ENCODE data around the gene AQP5.
A peak's percentile ranks its signal among the peaks of the same experiment; 100 is the strongest.
"Not testable (repeated sequence)": the region's sequence is repeated elsewhere in the genome, so short reads cannot be mapped to it uniquely, and the experiment has no call there.

The AQP5 gene

GRCh38 chr12:49987625-49988303 lies 26.1 kb downstream of the AQP5 start:
- no peak overlapping the region for H3K27ac ChIP-seq
- TF ChIP-seq ZFX (IDR thresholded peaks at IDR 0.05; ENCODE audit: borderline replicate concordance), result no peak
- TF ChIP-seq, protein P1, sequence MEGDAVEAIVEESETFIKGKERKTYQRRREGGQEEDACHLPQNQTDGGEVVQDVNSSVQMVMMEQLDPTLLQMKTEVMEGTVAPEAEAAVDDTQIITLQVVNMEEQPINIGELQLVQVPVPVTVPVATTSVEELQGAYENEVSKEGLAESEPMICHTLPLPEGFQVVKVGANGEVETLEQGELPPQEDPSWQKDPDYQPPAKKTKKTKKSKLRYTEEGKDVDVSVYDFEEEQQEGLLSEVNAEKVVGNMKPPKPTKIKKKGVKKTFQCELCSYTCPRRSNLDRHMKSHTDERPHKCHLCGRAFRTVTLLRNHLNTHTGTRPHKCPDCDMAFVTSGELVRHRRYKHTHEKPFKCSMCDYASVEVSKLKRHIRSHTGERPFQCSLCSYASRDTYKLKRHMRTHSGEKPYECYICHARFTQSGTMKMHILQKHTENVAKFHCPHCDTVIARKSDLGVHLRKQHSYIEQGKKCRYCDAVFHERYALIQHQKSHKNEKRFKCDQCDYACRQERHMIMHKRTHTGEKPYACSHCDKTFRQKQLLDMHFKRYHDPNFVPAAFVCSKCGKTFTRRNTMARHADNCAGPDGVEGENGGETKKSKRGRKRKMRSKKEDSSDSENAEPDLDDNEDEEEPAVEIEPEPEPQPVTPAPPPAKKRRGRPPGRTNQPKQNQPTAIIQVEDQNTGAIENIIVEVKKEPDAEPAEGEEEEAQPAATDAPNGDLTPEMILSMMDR (IDR thresholded peaks at IDR 0.05), result no peak

- not testable (repeated sequence) for H3K27ac ChIP-seq
These were observed 27.7 kb downstream of the AQP5 start for GRCh38 chr12:49989400-49989799.

DNA sequence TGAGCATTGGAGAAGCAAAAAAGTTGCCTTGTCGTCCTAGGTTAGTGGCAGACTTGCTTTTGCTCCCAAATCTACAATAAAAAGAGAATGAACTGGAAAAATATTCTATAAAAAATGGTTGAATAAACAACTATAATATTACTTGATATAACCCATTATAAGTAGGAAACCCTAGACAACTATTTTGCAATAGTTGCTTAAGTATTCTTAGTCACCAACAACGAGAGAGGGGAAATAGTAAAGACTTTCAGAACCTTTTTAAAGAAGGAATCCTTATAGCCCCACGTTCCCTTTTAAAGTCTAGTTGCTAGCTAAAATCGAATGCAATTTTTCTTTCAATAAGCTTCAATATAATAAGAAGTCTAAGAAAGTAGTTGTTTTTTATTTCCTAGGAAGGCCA lies 28.6 kb downstream of the AQP5 start:
- no peak overlapping the region for H3K27ac ChIP-seq
- TF ChIP-seq, protein P1 (IDR thresholded peaks at IDR 0.05), result no peak
- no peak for TF ChIP-seq ZFX (IDR thresholded peaks at IDR 0.05; ENCODE audit: borderline replicate concordance)

DNA sequence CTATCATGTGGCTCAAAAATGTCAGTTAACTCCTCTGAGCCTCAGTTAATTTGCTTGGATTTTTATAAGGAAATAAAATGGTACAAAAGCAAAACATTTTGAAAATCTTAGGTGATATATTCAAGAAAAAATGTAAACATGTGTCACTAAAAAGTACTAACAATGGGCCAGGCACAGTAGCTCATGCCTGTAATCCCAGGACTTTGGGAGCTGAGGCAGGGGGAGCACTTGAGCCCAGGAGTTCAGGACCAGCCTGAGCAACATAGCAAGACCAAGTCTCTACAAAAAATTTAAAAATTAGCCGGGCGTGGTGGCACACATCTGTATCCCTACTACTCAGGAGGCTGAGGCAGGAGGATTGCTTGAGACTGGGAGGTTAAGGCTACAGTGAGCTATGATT lies 36.8 kb downstream of the AQP5 start:
- TF ChIP-seq ZFX (IDR thresholded peaks at IDR 0.05; ENCODE audit: borderline replicate concordance), result no peak
- TF ChIP-seq, protein P1 (IDR thresholded peaks at IDR 0.05), result no peak; the same call in 1 of the 2 replicates
- H3K27ac ChIP-seq, result no peak overlapping the region

DNA sequence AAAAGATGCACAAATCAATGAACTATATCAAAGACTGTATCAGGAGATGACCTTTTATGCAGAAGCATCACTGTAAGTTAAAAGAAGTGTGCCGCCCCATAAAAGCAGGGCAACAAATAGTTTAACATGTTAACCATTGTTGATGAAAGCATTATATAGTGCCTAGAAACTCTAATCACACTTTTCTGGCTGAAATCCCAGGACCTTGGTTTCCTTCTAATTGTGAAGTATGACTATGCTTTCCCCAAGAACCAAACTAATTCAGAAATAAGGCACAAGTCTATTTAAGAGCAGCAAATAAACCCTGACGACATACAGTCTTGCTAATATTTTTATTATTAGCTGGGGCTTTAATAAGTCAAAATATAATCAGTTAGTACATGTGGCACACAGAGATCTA lies 41.9 kb downstream of the AQP5 start:
- TF ChIP-seq, protein P1 (IDR thresholded peaks at IDR 0.05), result no peak
- no peak for TF ChIP-seq ZFX (IDR thresholded peaks at IDR 0.05; ENCODE audit: borderline replicate concordance)
- no peak overlapping the region for H3K27ac ChIP-seq

DNA sequence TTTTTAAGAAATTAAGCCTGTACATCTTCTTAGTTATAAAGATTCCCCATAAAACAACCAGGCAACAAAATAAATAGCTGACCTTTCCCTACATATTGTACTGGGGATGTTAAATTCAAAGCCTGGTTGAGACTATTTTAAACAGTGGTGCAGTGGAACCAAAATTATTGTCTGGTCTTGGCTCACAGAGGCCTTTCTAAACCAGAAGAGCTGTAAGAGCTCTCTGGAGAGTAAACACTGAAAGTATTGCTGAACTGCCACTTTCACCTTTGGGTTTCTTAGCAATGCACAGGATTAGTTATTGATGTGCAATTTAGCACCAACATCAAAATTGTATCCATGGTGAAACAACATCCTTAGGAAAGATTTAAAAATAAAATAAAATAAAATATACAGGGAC lies 43.0 kb downstream of the AQP5 start:
- no peak overlapping the region for H3K27ac ChIP-seq
- no peak for TF ChIP-seq ZFX (IDR thresholded peaks at IDR 0.05; ENCODE audit: borderline replicate concordance)
- TF ChIP-seq, protein P1 (IDR thresholded peaks at IDR 0.05), result no peak

GRCh38 chr12:50005175-50005574 lies 43.5 kb downstream of the AQP5 start:
- no peak overlapping the region for H3K27ac ChIP-seq
- no peak for TF ChIP-seq ZFX (IDR thresholded peaks at IDR 0.05; ENCODE audit: borderline replicate concordance)
- TF ChIP-seq, protein P1 (IDR thresholded peaks at IDR 0.05), result no peak

DNA sequence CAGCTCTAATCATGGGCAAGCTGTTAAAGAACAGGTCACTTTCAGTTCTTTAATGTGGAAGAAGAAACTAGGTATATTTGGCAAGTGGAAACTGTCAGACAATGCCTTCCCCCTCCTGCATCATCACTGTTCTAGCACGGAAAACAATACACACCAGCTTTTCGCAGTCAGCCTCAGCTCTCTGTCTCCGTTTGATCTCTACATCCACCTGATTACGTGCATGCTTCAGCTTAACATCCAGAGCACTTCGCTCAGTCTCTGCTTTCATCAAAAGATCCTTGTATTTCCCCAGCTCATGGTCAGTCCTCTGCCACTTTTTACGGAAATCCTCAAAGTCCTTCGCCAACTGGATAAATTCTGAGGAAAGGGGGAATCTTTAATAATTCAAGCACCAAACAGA lies 44.6 kb downstream of the AQP5 start:
- H3K27ac ChIP-seq, result peak overlapping the region; percentile 51
- TF ChIP-seq, protein P1 (IDR thresholded peaks at IDR 0.05), result no peak
- TF ChIP-seq ZFX (IDR thresholded peaks at IDR 0.05; ENCODE audit: borderline replicate concordance), result no peak
